K562 (cell line): ENCODE data around the gene MYLK4. TPM values are rescaled to one million over a fixed set of nuclear protein-coding genes. Genes with fewer than 3 reads are reported as not detected.

Experiments
- ATAC-seq: fragments of 200-7000 bp; cut with Tn5 transposase; 3 replicates; pipeline ENCODE4 v1.9.1; 2020; ENCODE audit warnings: moderate library complexity
- BruUV-seq: library from RNA; stranded (reverse); fragments of 400-500 nt; replicated peaks from 2 replicates; lab custom pipeline; 2021; lab: Mats Ljungman, UMichigan
- CTCF ChIA-PET: fragments of 300-600 bp; formaldehyde crosslinking; extraction: SDS; loops from one replicate; lab custom pipeline; 2021; ENCODE audit warnings: low intra/inter-chr PET ratio; lab: Yijun Ruan, JAX
- POLR2A ChIA-PET: fragments of 300-600, 350-650 bp; sonication (Branson Sonifier 250); formaldehyde crosslinking; extraction: SDS; loops from one replicate; lab custom pipeline; 2021; ENCODE audit warnings: antibody characterized with exemption, inconsistent platforms; lab: Yijun Ruan, JAX
- DNase-seq, 4 experiments: peaks; one replicate each; pipeline versions ENCODE4 v3.0.0 to v3.0.0-alpha.2; 2011 to 2018; ENCODE audit warnings: low spot score in 3 of 4, mixed read lengths in 3 of 4; ENCODE audit errors: extremely low read depth in 1 of 4
- FAIRE-seq: peaks from 2 replicates; lab custom pipeline; 2011; peaks lifted over from hg19 to GRCh38; lab: Jason Lieb, UNC
- H2AFZ ChIP-seq: 2 replicates; pipeline ENCODE4 v1.6.0; 2011; ENCODE audit warnings: low read depth, low read length, control low read depth, inconsistent platforms
- H3K27ac ChIP-seq: fragments of 200-600 bp; 3 replicates; pipeline ENCODE4 v1.8.0; 2011; ENCODE audit warnings: low read depth, mild to moderate bottlenecking, control low read depth, inconsistent platforms, low read length, moderate library complexity, mixed read lengths; ENCODE audit errors: extremely low read depth
- H3K27me3 ChIP-seq, 2 experiments: fragments of 300-600 bp in 1 of 2; 2 replicates in 1 of 2; 3 replicates in 1 of 2; pipeline versions ENCODE4 v1.6.0 to v1.8.0; 2011; ENCODE audit warnings: inconsistent platforms in 2 of 2, low read length in 2 of 2, mild to moderate bottlenecking in 1 of 2, mixed read lengths in 1 of 2, moderate library complexity in 1 of 2; ENCODE audit not compliant: control insufficient read depth in 2 of 2, insufficient read depth in 2 of 2
- H3K36me3 ChIP-seq: fragments of 300-600 bp; 3 replicates; pipeline ENCODE4 v1.8.0; 2011; ENCODE audit warnings: mild to moderate bottlenecking, low read length, inconsistent platforms; ENCODE audit not compliant: control insufficient read depth, insufficient read depth
- H3K4me1 ChIP-seq, 2 experiments: fragments of 200-600 bp in 1 of 2; replicated peaks in 1 of 2; 2 replicates in 1 of 2; 3 replicates in 1 of 2; pipeline versions ENCODE4 v1.5.1 to v1.8.0; 2011; ENCODE audit warnings: inconsistent platforms in 2 of 2, low read length in 2 of 2, mild to moderate bottlenecking in 1 of 2, mixed read lengths in 1 of 2, moderate library complexity in 1 of 2; ENCODE audit not compliant: control insufficient read depth in 2 of 2, insufficient read depth in 2 of 2
- H3K4me2 ChIP-seq: 2 replicates; pipeline ENCODE4 v1.6.1; 2011; ENCODE audit warnings: low read length, control low read depth, inconsistent platforms, mixed read lengths; ENCODE audit not compliant: insufficient read depth
- H3K4me3 ChIP-seq: fragments of 200-600 bp; sonication (generic), shearing (Covaris generic); 2 replicates; pipeline ENCODE4 v1.5.1; 2016; ENCODE audit warnings: control low read depth, inconsistent platforms
- H3K79me2 ChIP-seq: fragments of 200-600 bp; 3 replicates; pipeline ENCODE4 v1.8.0; 2011; ENCODE audit warnings: low read length, inconsistent platforms; ENCODE audit not compliant: control insufficient read depth, insufficient read depth
- H3K9ac ChIP-seq, 2 experiments: 2 replicates each; pipeline versions ENCODE4 v1.6.0 to v1.6.1; 2011; ENCODE audit warnings: low read depth in 2 of 2, low read length in 2 of 2, control low read depth in 1 of 2, inconsistent platforms in 1 of 2, mild to moderate bottlenecking in 1 of 2, mixed read lengths in 1 of 2; ENCODE audit not compliant: insufficient read depth in 1 of 2
- H3K9me1 ChIP-seq: one replicate; pipeline ENCODE4 v1.6.0; 2011; ENCODE audit warnings: inconsistent platforms, mild to moderate bottlenecking, low read length, moderate library complexity; ENCODE audit not compliant: control insufficient read depth, insufficient read depth
- H3K9me3 ChIP-seq: replicated peaks from 2 replicates; pipeline ENCODE4 v1.5.1; 2011; ENCODE audit warnings: low read depth, low read length, inconsistent platforms; ENCODE audit not compliant: control insufficient read depth, insufficient read depth
- H4K20me1 ChIP-seq: replicated peaks from 2 replicates; pipeline ENCODE4 v1.6.1; 2011; ENCODE audit warnings: low read length, inconsistent platforms, mixed read lengths; ENCODE audit not compliant: control insufficient read depth, insufficient read depth
- AFF4 ChIP-seq: sonication (generic); formaldehyde crosslinking; IDR thresholded peaks from 2 replicates; pipeline ENCODE4 v1.8.0; 2023; ENCODE audit warnings: mild to moderate bottlenecking, missing genetic modification reagents
- BMI1 ChIP-seq: fragments of 150-350 bp; IDR thresholded peaks from 2 replicates; pipeline ENCODE4 v1.6.1; 2014; ENCODE audit warnings: low read length
- ELK3 ChIP-seq: fragments of 450-650 bp; formaldehyde crosslinking; IDR thresholded peaks from 2 replicates; pipeline ENCODE4 v1.4.0; 2020; ENCODE audit warnings: mild to moderate bottlenecking
- FOXK2 ChIP-seq, 2 experiments: fragments of 450-650 bp; IDR thresholded peaks in 1 of 2; conservative IDR thresholded peaks in 1 of 2; 2 replicates each; pipeline ENCODE4 v1.6.1; 2016; ENCODE audit warnings: low read depth in 2 of 2, mild to moderate bottlenecking in 1 of 2
- GABPB1 ChIP-seq: sonication (generic); formaldehyde crosslinking; IDR thresholded peaks from 2 replicates; pipeline ENCODE4 v1.8.0; 2022; ENCODE audit warnings: mild to moderate bottlenecking, missing genetic modification reagents
- KDM1A ChIP-seq, 2 experiments: fragments of 450-650 bp; IDR thresholded peaks; 2 replicates each; pipeline ENCODE4 v1.6.1; 2016; ENCODE audit warnings: mild to moderate bottlenecking in 2 of 2
- MAFF ChIP-seq: IDR thresholded peaks from 2 replicates; pipeline ENCODE4 v1.6.1; 2012; ENCODE audit warnings: low read length, improper control_type of control experiment
- TBP ChIP-seq: optimal IDR thresholded peaks from 2 replicates; pipeline ENCODE3; 2011; ENCODE audit warnings: low read depth, low read length, improper control_type of control experiment
- ZNF12 ChIP-seq: sonication (generic); formaldehyde crosslinking; IDR thresholded peaks from 2 replicates; pipeline ENCODE4 v1.4.0; 2020; ENCODE audit warnings: mild to moderate bottlenecking, missing genetic modification reagents
- ZNF263 ChIP-seq: sonication (generic); formaldehyde crosslinking; IDR thresholded peaks from 2 replicates; pipeline ENCODE4 v1.8.0; 2022; ENCODE audit warnings: mild to moderate bottlenecking, missing genetic modification reagents, borderline replicate concordance
- WGBS: fragments of 100-300 bp; shearing (Covaris generic); methylation state at CpG from one replicate; pipeline ENCODE4 v1.1.6; 2016; ENCODE audit warnings: low coverage, mixed read lengths; ENCODE audit not compliant: insufficient coverage; ENCODE audit errors: missing lambda C conversion rate; 5-methylcytosine and 5-hydroxymethylcytosine counted together
- in situ Hi-C: fragments of 300-500 bp; cut with MboI; formaldehyde crosslinking; loops from 4 replicates; pipeline ENCODE4 v1.15.0; 2018; ENCODE audit warnings: inconsistent platforms, mixed read lengths
- intact Hi-C: fragments of 100-400 bp; cut with micrococcal nuclease; formaldehyde crosslinking; loops from 2 replicates; pipeline ENCODE4 v1.14.2; 2022
- polyA plus RNA-seq, 8 experiments: library from polyadenylated mRNA; depleted of rRNA in 4 of 8; stranded (reverse) in 5 of 8; unstranded in 3 of 8; fragments of >200 nt; fragmentation: Nextera tagmentation in 2 of 8; fragmentation: Illumina TruSeq in 1 of 8; extraction: Ambion mirVana in 2 of 8; extraction: Trizol in 1 of 8; gene quantifications; 2 replicates each; pipeline versions ENCODE4 v1.2.1 to v1.2.3, GENCODE V29; 2011 to 2014; ENCODE audit warnings: inconsistent platforms in 1 of 8, missing spikeins in 1 of 8
- total RNA-seq, 7 experiments: library from RNA; depleted of rRNA in 6 of 7; stranded (reverse); fragments of >200 nt in 6 of 7; fragmentation: Illumina TruSeq in 2 of 7; extraction: Trizol in 2 of 7; gene quantifications; 2 replicates each; pipeline versions ENCODE4 v1.2.1 to v1.2.3, GENCODE V29; 2011 to 2021; ENCODE audit warnings: low replicate concordance in 1 of 7

The MYLK4 gene
- total and polyA plus RNA-seq, 9 of the 15 experiments (the other 6 are each of a cell fraction or from before 2014, with no cell fraction given), result 0.01 to 0.15 (median 0.06) TPM

DNA sequence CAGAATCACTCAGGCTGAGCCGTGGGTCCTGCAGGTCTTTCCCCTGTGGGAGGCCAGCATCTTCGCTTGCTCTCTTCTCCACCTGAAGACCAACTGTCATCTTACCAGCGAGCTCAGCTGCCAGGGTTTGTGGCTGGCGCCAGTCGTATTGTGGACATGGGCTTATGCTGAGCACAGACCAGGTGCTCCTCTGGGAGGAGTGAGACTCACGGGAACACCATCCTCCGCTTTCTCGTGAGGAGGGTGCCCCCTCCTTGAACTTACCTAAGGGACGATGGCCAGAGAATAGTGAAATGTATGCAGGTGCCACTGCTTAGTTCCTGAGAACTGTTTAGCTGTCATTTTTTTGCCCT, 31.6 kb upstream of the MYLK4 start:
- ChIA-PET CTCF (no interaction called here), POLR2A (interaction anchor here (0.6 to 9.0 kb wide), 8 partner anchors 9 to 206 kb away, joined by 3 to 151 read pairs (median 4); partner anchors contain the start of gene WRNIP1)
- no peak for DNase-seq
- Histone ChIP-seq H3K79me2 (peaks cover 63% of the 10 kb centered on the region), H4K20me1 (0 out of 2 replicates have a peak, but pooled peaks cover 5% of the 10 kb centered on the region), H3K27me3 (no peaks in the 10 kb centered on the region), H3K9me3 (no peaks in the 10 kb centered on the region), H2AFZ (no peak overlapping the region), H3K4me2 (no peak overlapping the region; the same call in 1 of the 2 replicates), H3K27ac (peak overlapping the region; percentile 61; the same call in 1 of the 3 replicates), H3K4me1 (peaks cover 19 to 20% of the 10 kb centered on the region in 2 experiments), H3K36me3 (peaks cover 88% of the 10 kb centered on the region), H3K9ac (peak overlapping the region in 1 of 2 experiments; percentile 30; a peak in 2 of 4 replicates), H3K9me1 (no peaks in the 10 kb centered on the region), H3K4me3 (no peak overlapping the region)
- BruUV-seq, result no TSS peak
- no peak for ATAC-seq
- peak; percentile 9 for TF ChIP-seq TBP
- no peak for TF ChIP-seq GABPB1 (CRISPR knock-in tag)
- peak; percentile 89 for TF ChIP-seq ZNF263 (CRISPR knock-in tag)
- in situ Hi-C loops (loop anchor here (10.0 kb wide), 1 partner anchor 272 kb away; no protein-coding TSS in a partner anchor), intact Hi-C loops (no loop called here)
- FAIRE-seq, result no peak
- WGBS, result 87% methylated on average over 9 of the region's 9 CpGs

DNA sequence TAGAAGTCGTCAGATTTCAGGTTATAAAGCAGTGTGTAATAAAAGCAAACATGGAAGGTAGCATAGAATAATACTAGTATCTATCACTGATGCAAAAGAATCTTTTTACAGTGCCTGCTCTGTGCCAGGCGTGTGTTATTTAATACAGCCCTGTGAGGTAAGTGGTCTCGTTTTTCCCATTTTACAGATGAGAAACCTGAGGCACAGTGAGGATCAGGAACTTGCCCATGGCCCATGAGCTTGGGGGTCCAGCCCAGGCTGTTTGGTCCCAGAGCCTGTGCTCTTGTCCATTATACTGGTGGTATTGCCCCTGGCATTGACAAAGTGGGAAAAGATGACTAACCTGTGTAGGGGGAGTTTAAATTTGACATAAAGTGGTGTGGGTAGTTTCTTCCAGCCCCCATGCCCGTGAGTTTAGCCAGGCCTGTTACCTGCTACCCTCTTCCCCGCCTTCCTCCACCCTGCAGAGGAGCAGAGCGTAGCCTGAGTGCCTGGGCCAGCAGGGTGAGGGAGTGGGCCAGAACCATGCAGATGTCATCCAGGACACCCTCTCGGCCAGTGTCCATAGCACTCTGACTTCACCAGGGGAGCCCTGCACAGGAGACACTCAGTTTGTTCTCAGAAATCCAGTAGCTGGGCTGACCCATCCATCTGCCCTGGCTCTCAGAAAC, 31.1 kb upstream of the MYLK4 start:
- Histone ChIP-seq H4K20me1 (0 out of 2 replicates have a peak, but pooled peaks cover 5% of the 10 kb centered on the region), H3K9me3 (no peaks in the 10 kb centered on the region), H3K36me3 (peaks cover 92% of the 10 kb centered on the region), H3K4me3 (no peak overlapping the region), H3K27me3 (no peaks in the 10 kb centered on the region), H2AFZ (no peak overlapping the region), H3K4me1 (peaks cover 19 to 20% of the 10 kb centered on the region in 2 experiments), H3K9ac (peak overlapping the region in 1 of 2 experiments; percentile 30; a peak in 2 of 4 replicates), H3K4me2 (no peak overlapping the region), H3K79me2 (peaks cover 68% of the 10 kb centered on the region), H3K27ac (no peak overlapping the region; the same call in 2 of the 3 replicates), H3K9me1 (no peaks in the 10 kb centered on the region)
- CTCF ChIA-PET, result no interaction called here
- intact Hi-C loops (no loop called here), in situ Hi-C loops (loop anchor here (10.0 kb wide), 1 partner anchor 273 kb away; no protein-coding TSS in a partner anchor)
- 88% methylated on average over 7 of the region's 7 CpGs for WGBS
- FAIRE-seq (no peak), ATAC-seq (peak; percentile 4), DNase-seq (no peak)
- POLR2A ChIA-PET, result interaction anchor here (0.6 to 9.0 kb wide), 6 partner anchors 9 to 282 kb away, joined by 3 to 151 read pairs (median 6); partner anchors contain the start of gene WRNIP1
- BruUV-seq, result no TSS peak
- no peak for TF ChIP-seq ZNF12 (CRISPR knock-in tag)
- peak in 1 of 2 experiments; percentile 23; a peak in 1 of 4 replicates for TF ChIP-seq KDM1A (IDR thresholded peaks at IDR 0.05)
- TF ChIP-seq ELK3, result no peak
- TF ChIP-seq MAFF, result no peak
- no peak for TF ChIP-seq AFF4 (CRISPR knock-in tag)
- TF ChIP-seq FOXK2 (conservative IDR thresholded peaks at IDR 0.05 in 1 of 2, IDR thresholded peaks at IDR 0.05 in 1 of 2; ENCODE audit: low read depth in 2 of 2), result no peak
- TF ChIP-seq BMI1, result no peak
